Measurements from ENCODE around the gene CDH13.

Gene CDH13

GRCh38 chr16:83586461-83587200 lies 959.9 kb downstream of the CDH13 start:
- TF ChIP-seq ZFX (IDR thresholded peaks at IDR 0.05) (no peak), CTCF (conservative IDR thresholded peaks at IDR 0.05) (no peak)
- no peak overlapping the region for H3K27ac ChIP-seq

- no peak for TF ChIP-seq CTCF (conservative IDR thresholded peaks at IDR 0.05)
- TF ChIP-seq ZFX (IDR thresholded peaks at IDR 0.05), result no peak
Measured at GRCh38 chr16:83587201-83587600, 960.4 kb downstream of the CDH13 start.

GRCh38 chr16:83588070-83588469 lies 961.3 kb downstream of the CDH13 start:
- no peak for TF ChIP-seq ZFX (IDR thresholded peaks at IDR 0.05)
- TF ChIP-seq CTCF (conservative IDR thresholded peaks at IDR 0.05), result no peak
- no peak overlapping the region for H3K27ac ChIP-seq

More at GRCh38 chr16:83587201-83587600, 960.4 kb downstream of the CDH13 start:
- H3K27ac ChIP-seq, result no peak overlapping the region

GRCh38 chr16:83589576-83589975 lies 962.8 kb downstream of the CDH13 start:
- TF ChIP-seq CTCF (conservative IDR thresholded peaks at IDR 0.05) (no peak), ZFX (IDR thresholded peaks at IDR 0.05) (no peak)
- no peak overlapping the region for H3K27ac ChIP-seq

- H3K27ac ChIP-seq, result no peak overlapping the region
- no peak for TF ChIP-seq CTCF (conservative IDR thresholded peaks at IDR 0.05)
- TF ChIP-seq ZFX (IDR thresholded peaks at IDR 0.05), result no peak
Measured at GRCh38 chr16:83592778-83593177, 966.0 kb downstream of the CDH13 start.

- no peak for TF ChIP-seq ZFX (IDR thresholded peaks at IDR 0.05)
- TF ChIP-seq CTCF (conservative IDR thresholded peaks at IDR 0.05), result no peak
- no peak overlapping the region for H3K27ac ChIP-seq
Measured at GRCh38 chr16:83599789-83600462, 973.2 kb downstream of the CDH13 start.
